LNCaP clone FGC (cell line): ENCODE measurements around the gene CLEC16A.

Source experiments
- DNase-seq: peaks from one replicate; pipeline ENCODE4 v3.0.0-alpha.2; 2011; ENCODE audit warnings: low read depth
- H3K4me3 ChIP-seq: 2 replicates; pipeline ENCODE4 v1.5.1; 2011; ENCODE audit warnings: mild to moderate bottlenecking, low read depth, low read length, control low read depth
- TF ChIP-seq, protein P1 (sequence below): IDR thresholded peaks from 2 replicates; pipeline ENCODE4 v1.5.1; 2012; ENCODE audit warnings: mild to moderate bottlenecking; ENCODE audit not compliant: control insufficient read depth, insufficient read depth; ENCODE audit errors: extremely low read depth

Gene CLEC16A

DNA sequence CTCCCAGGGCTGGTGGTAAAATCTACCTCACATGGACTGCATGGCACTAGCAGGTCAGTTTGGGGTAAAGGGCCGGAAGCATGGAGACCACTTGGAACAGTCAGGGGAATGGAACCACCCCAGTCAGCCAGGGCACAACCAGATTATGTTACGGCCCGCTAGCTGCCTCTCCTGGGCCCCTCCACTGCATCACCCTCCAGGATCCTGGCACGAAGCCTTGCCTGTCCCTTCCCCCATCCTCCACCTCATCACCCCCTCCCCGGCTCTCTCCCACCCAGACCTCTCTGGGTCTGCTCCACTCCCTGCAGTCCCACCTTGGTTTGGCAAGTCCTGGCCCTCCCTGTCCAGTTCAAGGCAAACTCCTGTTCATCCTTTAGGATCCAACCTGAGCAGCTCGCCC, 91.7 kb downstream of the CLEC16A start:
- no peak for DNase-seq
- no peak overlapping the region for H3K4me3 ChIP-seq
- TF ChIP-seq, protein P1, sequence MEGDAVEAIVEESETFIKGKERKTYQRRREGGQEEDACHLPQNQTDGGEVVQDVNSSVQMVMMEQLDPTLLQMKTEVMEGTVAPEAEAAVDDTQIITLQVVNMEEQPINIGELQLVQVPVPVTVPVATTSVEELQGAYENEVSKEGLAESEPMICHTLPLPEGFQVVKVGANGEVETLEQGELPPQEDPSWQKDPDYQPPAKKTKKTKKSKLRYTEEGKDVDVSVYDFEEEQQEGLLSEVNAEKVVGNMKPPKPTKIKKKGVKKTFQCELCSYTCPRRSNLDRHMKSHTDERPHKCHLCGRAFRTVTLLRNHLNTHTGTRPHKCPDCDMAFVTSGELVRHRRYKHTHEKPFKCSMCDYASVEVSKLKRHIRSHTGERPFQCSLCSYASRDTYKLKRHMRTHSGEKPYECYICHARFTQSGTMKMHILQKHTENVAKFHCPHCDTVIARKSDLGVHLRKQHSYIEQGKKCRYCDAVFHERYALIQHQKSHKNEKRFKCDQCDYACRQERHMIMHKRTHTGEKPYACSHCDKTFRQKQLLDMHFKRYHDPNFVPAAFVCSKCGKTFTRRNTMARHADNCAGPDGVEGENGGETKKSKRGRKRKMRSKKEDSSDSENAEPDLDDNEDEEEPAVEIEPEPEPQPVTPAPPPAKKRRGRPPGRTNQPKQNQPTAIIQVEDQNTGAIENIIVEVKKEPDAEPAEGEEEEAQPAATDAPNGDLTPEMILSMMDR: no peak

- DNase-seq: no peak
- no peak overlapping the region for H3K4me3 ChIP-seq
- TF ChIP-seq, protein P1: no peak
Observed at GRCh38 chr16:11036868-11037410, 92.6 kb downstream of the CLEC16A start.

DNA sequence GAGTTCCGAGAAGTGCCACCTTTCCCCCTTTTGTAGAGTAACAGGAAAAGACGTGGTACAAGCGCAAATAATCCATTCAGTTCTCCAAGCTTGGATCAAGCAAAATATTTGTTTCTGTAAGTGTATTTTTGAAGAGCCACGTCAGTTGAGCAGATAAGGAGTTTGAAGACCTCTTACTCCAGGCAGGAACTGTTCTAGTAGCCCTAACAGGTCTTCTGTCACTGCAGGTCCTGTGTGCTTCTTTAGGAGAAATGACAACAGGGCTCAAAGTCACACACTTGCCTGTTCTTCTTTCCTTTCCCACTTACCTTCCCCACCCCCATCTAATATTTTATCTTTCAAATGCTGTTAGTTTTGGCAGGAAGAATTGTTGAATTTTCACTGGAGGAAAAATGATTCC, 93.9 kb downstream of the CLEC16A start:
- DNase-seq: no peak
- H3K4me3 ChIP-seq: no peak overlapping the region
- TF ChIP-seq, protein P1: no peak

DNA sequence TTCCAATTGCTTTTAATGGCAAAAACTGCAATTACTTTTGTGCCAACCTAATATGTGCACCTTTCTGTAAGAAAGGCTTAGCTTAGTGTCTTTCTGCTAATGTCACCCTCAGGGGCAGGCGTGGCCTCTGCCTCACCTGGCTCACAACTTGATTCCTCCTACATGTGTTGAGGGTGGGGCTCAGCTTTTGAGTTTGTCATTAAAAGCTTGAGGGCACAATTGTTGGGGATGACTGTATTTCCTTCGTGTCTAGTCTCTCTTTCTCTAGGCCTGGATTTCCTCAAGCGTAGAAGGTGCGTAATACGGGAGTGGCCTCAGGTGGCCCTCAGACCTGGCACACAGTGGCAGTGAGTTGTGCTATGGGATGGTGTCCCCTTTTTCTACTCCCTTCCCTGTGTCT, 94.4 kb downstream of the CLEC16A start:
- no peak for DNase-seq
- no peak overlapping the region for H3K4me3 ChIP-seq
- TF ChIP-seq, protein P1: no peak

DNA sequence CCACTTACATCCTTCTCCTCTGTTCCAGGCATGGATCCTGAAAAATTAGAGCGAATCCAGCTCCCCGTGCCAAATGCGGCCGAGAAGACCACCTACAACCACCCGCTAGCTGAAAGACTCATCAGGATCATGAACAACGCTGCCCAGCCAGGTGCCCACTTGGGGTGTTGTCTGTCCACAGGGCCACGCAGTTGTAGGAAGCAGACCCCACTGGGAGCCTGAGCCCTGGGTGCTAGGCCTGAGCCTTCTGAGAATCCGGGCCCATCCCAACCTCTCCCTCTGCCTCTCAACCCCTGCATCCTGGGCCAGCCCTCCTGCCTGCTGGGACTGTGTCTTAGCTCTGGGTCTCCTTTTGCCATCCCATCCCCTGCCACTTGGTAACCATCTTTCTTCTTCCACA, 95.4 kb downstream of the CLEC16A start:
- TF ChIP-seq, protein P1: no peak
- no peak for DNase-seq
- H3K4me3 ChIP-seq: no peak overlapping the region

GRCh38 chr16:11042191-11042590, 97.8 kb downstream of the CLEC16A start:
- TF ChIP-seq, protein P1: no peak
- no peak for DNase-seq
- no peak overlapping the region for H3K4me3 ChIP-seq

- TF ChIP-seq, protein P1: no peak
- no peak overlapping the region for H3K4me3 ChIP-seq
- DNase-seq: no peak
Observed at GRCh38 chr16:11045441-11045840, 101.1 kb downstream of the CLEC16A start.
